Measurements from ENCODE around the gene SCIN. TPM values are rescaled to one million over a fixed set of nuclear protein-coding genes. Genes with fewer than 3 reads are reported as not detected.

SCIN gene
- total and polyA plus RNA-seq, 4 donors: 4.5 to 24.7 (median 11.4) TPM

GRCh38 chr7:12623885-12624498 lies 53.5 kb downstream of the SCIN start:
- Histone ChIP-seq H3K36me3 (ENCODE audit: control insufficient read depth in 4 of 4, insufficient read depth in 4 of 4, low read length in 4 of 4) (no peaks in the 10 kb centered on the region), H3K9ac (ENCODE audit: insufficient read depth in 1 of 2, low read length in 2 of 2) (no peak overlapping the region), H3K27me3 (ENCODE audit: control insufficient read depth in 3 of 3, insufficient read depth in 3 of 3, low read length in 2 of 3) (no peaks in the 10 kb centered on the region), H3K27ac (ENCODE audit: low read depth in 1 of 2, low read length in 1 of 2) (no peak overlapping the region), H3K9me3 (ENCODE audit: control insufficient read depth in 4 of 4, insufficient read depth in 3 of 4, low read length in 3 of 4) (no peaks in the 10 kb centered on the region), H3K4me1 (ENCODE audit: control insufficient read depth in 5 of 5, insufficient read depth in 5 of 5, low read length in 5 of 5) (peaks cover 0 to 2% (median 0%) of the 10 kb centered on the region in 5 donors), H3K4me3 (no peak overlapping the region)
- ATAC-seq (ENCODE audit: insufficient read depth, low FRiP score): no peak
- peak; percentile 38 for TF ChIP-seq CTCF (IDR thresholded peaks at IDR 0.05; ENCODE audit: control extremely low read depth, extremely low read depth)
- 23 to 59% methylated on average over 1 of the region's 1 CpG for WGBS, 2 donors
- DNase-seq: peak in 2 of 3 donors; percentile 38 to 43

- Histone ChIP-seq H3K9me3 (ENCODE audit: control insufficient read depth in 4 of 4, insufficient read depth in 3 of 4, low read length in 3 of 4) (no peaks in the 10 kb centered on the region), H3K4me1 (ENCODE audit: control insufficient read depth in 5 of 5, insufficient read depth in 5 of 5, low read length in 5 of 5) (peaks cover 0 to 2% (median 0%) of the 10 kb centered on the region in 5 donors), H3K36me3 (ENCODE audit: control insufficient read depth in 4 of 4, insufficient read depth in 4 of 4, low read length in 4 of 4) (no peaks in the 10 kb centered on the region), H3K4me3 (no peak overlapping the region), H3K27me3 (ENCODE audit: control insufficient read depth in 3 of 3, insufficient read depth in 3 of 3, low read length in 2 of 3) (no peaks in the 10 kb centered on the region), H3K9ac (ENCODE audit: insufficient read depth in 1 of 2, low read length in 2 of 2) (no peak overlapping the region), H3K27ac (ENCODE audit: low read depth in 1 of 2, low read length in 1 of 2) (no peak overlapping the region)
- ATAC-seq (ENCODE audit: insufficient read depth, low FRiP score) (no peak), DNase-seq (no peak)
- TF ChIP-seq CTCF (IDR thresholded peaks at IDR 0.05; ENCODE audit: control extremely low read depth, extremely low read depth): no peak
- 44 to 49% methylated on average over 4 of the region's 4 CpGs for WGBS, 2 donors
Measured at GRCh38 chr7:12625836-12626235, 55.3 kb downstream of the SCIN start.

- Histone ChIP-seq H3K9ac (ENCODE audit: insufficient read depth in 1 of 2, low read length in 2 of 2) (no peak overlapping the region), H3K4me3 (no peak overlapping the region), H3K36me3 (ENCODE audit: control insufficient read depth in 4 of 4, insufficient read depth in 4 of 4, low read length in 4 of 4) (no peaks in the 10 kb centered on the region), H3K4me1 (ENCODE audit: control insufficient read depth in 5 of 5, insufficient read depth in 5 of 5, low read length in 5 of 5) (no peaks in the 10 kb centered on the region), H3K27me3 (ENCODE audit: control insufficient read depth in 3 of 3, insufficient read depth in 3 of 3, low read length in 2 of 3) (no peaks in the 10 kb centered on the region), H3K27ac (ENCODE audit: low read depth in 1 of 2, low read length in 1 of 2) (no peak overlapping the region), H3K9me3 (ENCODE audit: control insufficient read depth in 4 of 4, insufficient read depth in 3 of 4, low read length in 3 of 4) (no peaks in the 10 kb centered on the region)
- DNase-seq: no peak
- ATAC-seq (ENCODE audit: insufficient read depth, low FRiP score): no peak
- 93 to 95% methylated on average over 5 of the region's 5 CpGs for WGBS, 2 donors
- no peak for TF ChIP-seq CTCF (IDR thresholded peaks at IDR 0.05; ENCODE audit: control extremely low read depth, extremely low read depth)
Measured at GRCh38 chr7:12629816-12630512, 59.4 kb downstream of the SCIN start.

Data from lung (tissue), 12 donors.